SU-DHL-6 (cell line): ENCODE measurements around the gene SLC12A5.

Source experiments
- EZH2phosphoT487 ChIP-seq: fragments of 200-600 bp; sonication (generic), shearing (Covaris generic); conservative IDR thresholded peaks from 2 replicates; pipeline ENCODE4 v1.6.1; 2018; ENCODE audit warnings: mild to moderate bottlenecking, antibody characterized with exemption, low read length, moderate library complexity, mixed read lengths
- TF ChIP-seq, protein P1 (sequence below): fragments of 200-600 bp; sonication (generic); IDR thresholded peaks from one replicate; pipeline ENCODE4 v1.5.1; 2017; ENCODE audit warnings: antibody characterized with exemption, mild to moderate bottlenecking, low read length, moderate library complexity; ENCODE audit not compliant: insufficient read depth, poor library complexity, severe bottlenecking

- TF ChIP-seq, protein P1, sequence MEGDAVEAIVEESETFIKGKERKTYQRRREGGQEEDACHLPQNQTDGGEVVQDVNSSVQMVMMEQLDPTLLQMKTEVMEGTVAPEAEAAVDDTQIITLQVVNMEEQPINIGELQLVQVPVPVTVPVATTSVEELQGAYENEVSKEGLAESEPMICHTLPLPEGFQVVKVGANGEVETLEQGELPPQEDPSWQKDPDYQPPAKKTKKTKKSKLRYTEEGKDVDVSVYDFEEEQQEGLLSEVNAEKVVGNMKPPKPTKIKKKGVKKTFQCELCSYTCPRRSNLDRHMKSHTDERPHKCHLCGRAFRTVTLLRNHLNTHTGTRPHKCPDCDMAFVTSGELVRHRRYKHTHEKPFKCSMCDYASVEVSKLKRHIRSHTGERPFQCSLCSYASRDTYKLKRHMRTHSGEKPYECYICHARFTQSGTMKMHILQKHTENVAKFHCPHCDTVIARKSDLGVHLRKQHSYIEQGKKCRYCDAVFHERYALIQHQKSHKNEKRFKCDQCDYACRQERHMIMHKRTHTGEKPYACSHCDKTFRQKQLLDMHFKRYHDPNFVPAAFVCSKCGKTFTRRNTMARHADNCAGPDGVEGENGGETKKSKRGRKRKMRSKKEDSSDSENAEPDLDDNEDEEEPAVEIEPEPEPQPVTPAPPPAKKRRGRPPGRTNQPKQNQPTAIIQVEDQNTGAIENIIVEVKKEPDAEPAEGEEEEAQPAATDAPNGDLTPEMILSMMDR = no peak
- TF ChIP-seq EZH2phosphoT487 = no peak
These were observed 33.6 kb downstream of the SLC12A5 start for GRCh38 chr20:46062621-46063020.
